Cardiac muscle cell (in vitro differentiated cells and primary cell): Measurements from ENCODE around the gene ZMYM2. TPM values are rescaled to one million over a fixed set of nuclear protein-coding genes. Genes with fewer than 3 reads are reported as not detected.

ENCODE experiments used
- DNase-seq, 2 donors: peaks; one replicate each; pipeline versions ENCODE4 v3.0.0 to v3.0.0-alpha.2; 2010 to 2017; ENCODE audit warnings: low read depth in 1 of 2, low spot score in 1 of 2
- H3K27ac ChIP-seq: fragments of 200-600 bp; sonication (generic); 2 replicates; pipeline ENCODE4 v1.5.1; 2016
- H3K27me3 ChIP-seq: fragments of 200-600 bp; sonication (generic); 2 replicates; pipeline ENCODE4 v1.6.0; 2016; ENCODE audit warnings: control low read depth
- H3K36me3 ChIP-seq: fragments of 200-600 bp; sonication (generic); 2 replicates; pipeline ENCODE4 v1.5.1; 2016; ENCODE audit warnings: control low read depth
- H3K4me1 ChIP-seq: fragments of 200-600 bp; sonication (generic); 2 replicates; pipeline ENCODE4 v1.8.1; 2017; ENCODE audit warnings: low read depth, mild to moderate bottlenecking, mixed run types
- H3K4me3 ChIP-seq: fragments of 200-600 bp; sonication (generic); 2 replicates; pipeline ENCODE4 v1.5.1; 2016; ENCODE audit warnings: mild to moderate bottlenecking
- H3K9me3 ChIP-seq: fragments of 200-600 bp; sonication (generic); 2 replicates; pipeline ENCODE4 v1.5.1; 2017; ENCODE audit warnings: low read depth, mild to moderate bottlenecking, control low read depth
- CTCF ChIP-seq: IDR thresholded peaks from 2 replicates; pipeline ENCODE4 v1.5.1; 2012; ENCODE audit warnings: low read depth, mild to moderate bottlenecking, low read length
- polyA plus RNA-seq: library from polyadenylated mRNA; unstranded; fragments of >200 nt; fragmentation: Nextera tagmentation; extraction: Ambion mirVana; gene quantifications from 2 replicates; pipeline ENCODE4 v1.2.1, GENCODE V29; 2016
- total RNA-seq: library from RNA; depleted of rRNA; stranded (reverse); fragments of >200 nt; gene quantifications from 2 replicates; pipeline ENCODE4 v1.2.3, GENCODE V29; 2016

Gene ZMYM2
- total and polyA plus RNA-seq, 2 experiments from 2014 or later, result 42.5 to 82.1 TPM

- Histone ChIP-seq H3K27ac (no peak overlapping the region), H3K27me3 (no peaks in the 10 kb centered on the region), H3K36me3 (peaks cover 6% of the 10 kb centered on the region), H3K4me1 (peaks cover 2% of the 10 kb centered on the region), H3K4me3 (no peak overlapping the region), H3K9me3 (no peaks in the 10 kb centered on the region)
- no peak for DNase-seq
- TF ChIP-seq CTCF, result no peak
Observed at GRCh38 chr13:19978831-19979437, 20.4 kb downstream of the ZMYM2 start.

GRCh38 chr13:19981685-19982238, 23.2 kb downstream of the ZMYM2 start:
- Histone ChIP-seq H3K4me1 (peaks cover 9% of the 10 kb centered on the region), H3K4me3 (no peak overlapping the region), H3K36me3 (no peaks in the 10 kb centered on the region), H3K9me3 (no peaks in the 10 kb centered on the region), H3K27me3 (no peaks in the 10 kb centered on the region), H3K27ac (no peak overlapping the region)
- no peak for TF ChIP-seq CTCF
- no peak for DNase-seq

- H3K27ac ChIP-seq, result peak overlapping the region; percentile 51
- TF ChIP-seq CTCF, result no peak
- no peak for DNase-seq
- H3K27me3 ChIP-seq, result no peaks in the 10 kb centered on the region
- H3K4me1 ChIP-seq, result peaks cover 9% of the 10 kb centered on the region
- no peaks in the 10 kb centered on the region for H3K9me3 ChIP-seq
- no peaks in the 10 kb centered on the region for H3K36me3 ChIP-seq
- H3K4me3 ChIP-seq, result no peak overlapping the region
Observed at GRCh38 chr13:19982447-19983043, 24.0 kb downstream of the ZMYM2 start.

GRCh38 chr13:19984430-19985218, 26.1 kb downstream of the ZMYM2 start:
- Histone ChIP-seq H3K4me3 (no peak overlapping the region), H3K27me3 (no peaks in the 10 kb centered on the region), H3K9me3 (no peaks in the 10 kb centered on the region), H3K36me3 (no peaks in the 10 kb centered on the region), H3K27ac (peak overlapping the region; percentile 59), H3K4me1 (peaks cover 10% of the 10 kb centered on the region)
- TF ChIP-seq CTCF, result peak; percentile 68
- peak; percentile 63 to 66 for DNase-seq

- TF ChIP-seq CTCF, result no peak
- no peaks in the 10 kb centered on the region for H3K27me3 ChIP-seq
- H3K4me1 ChIP-seq, result peaks cover 15% of the 10 kb centered on the region
- peak overlapping the region; percentile 59 for H3K27ac ChIP-seq
- no peak overlapping the region for H3K4me3 ChIP-seq
- no peaks in the 10 kb centered on the region for H3K36me3 ChIP-seq
- no peak for DNase-seq
- H3K9me3 ChIP-seq, result no peaks in the 10 kb centered on the region
Observed at GRCh38 chr13:19985219-19985556, 26.7 kb downstream of the ZMYM2 start.
